H9 (cell line): Measurements from ENCODE around the gene WDR5. TPM values are rescaled to one million over a fixed set of nuclear protein-coding genes. Genes with fewer than 3 reads are reported as not detected.

Source experiments
- DNase-seq: peaks from one replicate; pipeline ENCODE4 v3.0.0-alpha.2; 2017
- H2AFZ ChIP-seq: one replicate; pipeline ENCODE4 v1.6.1; 2013; ENCODE audit warnings: mild to moderate bottlenecking, low read length, control low read depth, moderate library complexity
- H2AK5ac ChIP-seq: 2 replicates; pipeline ENCODE4 v1.6.1; 2013; ENCODE audit warnings: low read length, control low read depth, mixed read lengths; ENCODE audit not compliant: insufficient read length
- H2BK120ac ChIP-seq: one replicate; pipeline ENCODE4 v1.6.1; 2013; ENCODE audit warnings: low read depth, mild to moderate bottlenecking, low read length, control low read depth, inconsistent platforms; ENCODE audit not compliant: poor library complexity, severe bottlenecking
- H2BK12ac ChIP-seq: 2 replicates; pipeline ENCODE4 v1.6.1; 2013; ENCODE audit warnings: low read length, control low read depth, mixed read lengths, low read depth; ENCODE audit not compliant: insufficient read length
- H2BK15ac ChIP-seq: 2 replicates; pipeline ENCODE4 v1.6.1; 2013; ENCODE audit warnings: low read depth, low read length, control low read depth
- H2BK20ac ChIP-seq: one replicate; pipeline ENCODE4 v1.6.1; 2013; ENCODE audit warnings: low read depth, mild to moderate bottlenecking, low read length, control low read depth, inconsistent platforms; ENCODE audit not compliant: poor library complexity, severe bottlenecking
- H2BK5ac ChIP-seq: 2 replicates; pipeline ENCODE4 v1.6.1; 2013; ENCODE audit warnings: low read length, control low read depth, mixed read lengths; ENCODE audit not compliant: insufficient read length
- H3K14ac ChIP-seq: 2 replicates; pipeline ENCODE4 v1.6.1; 2013; ENCODE audit warnings: low read length, control low read depth; ENCODE audit not compliant: insufficient read depth
- H3K18ac ChIP-seq: 2 replicates; pipeline ENCODE4 v1.6.1; 2013; ENCODE audit warnings: low read depth, mild to moderate bottlenecking, mixed read lengths, low read length, control low read depth; ENCODE audit not compliant: insufficient read length
- H3K23ac ChIP-seq: 2 replicates; pipeline ENCODE4 v1.6.1; 2013; ENCODE audit warnings: low read length, control low read depth, mixed read lengths, low read depth; ENCODE audit not compliant: insufficient read length
- H3K23me2 ChIP-seq: 2 replicates; pipeline ENCODE4 v1.6.1; 2013; ENCODE audit warnings: low read depth, mild to moderate bottlenecking, mixed read lengths, low read length, control low read depth; ENCODE audit not compliant: insufficient read length, poor library complexity, severe bottlenecking
- H3K27ac ChIP-seq: 2 replicates; pipeline ENCODE4 v1.5.1; 2013; ENCODE audit warnings: low read length, control low read depth, mixed read lengths, low read depth; ENCODE audit not compliant: insufficient read length
- H3K27me3 ChIP-seq: 2 replicates; pipeline ENCODE4 v1.6.1; 2013; ENCODE audit warnings: low read length, control low read depth, inconsistent platforms; ENCODE audit not compliant: insufficient read depth
- H3K4ac ChIP-seq: 2 replicates; pipeline ENCODE4 v1.6.1; 2013; ENCODE audit warnings: low read depth, mild to moderate bottlenecking, control low read depth, inconsistent platforms, low read length, moderate library complexity
- H3K4me1 ChIP-seq: 2 replicates; pipeline ENCODE4 v1.6.1; 2013; ENCODE audit warnings: low read length, control low read depth, inconsistent platforms; ENCODE audit not compliant: insufficient read depth
- H3K4me2 ChIP-seq: 2 replicates; pipeline ENCODE4 v1.6.1; 2013; ENCODE audit warnings: low read length, control low read depth, mixed read lengths; ENCODE audit not compliant: insufficient read length, insufficient read depth
- H3K56ac ChIP-seq: 2 replicates; pipeline ENCODE4 v1.6.1; 2013; ENCODE audit warnings: low read depth, mild to moderate bottlenecking, mixed read lengths, low read length, control low read depth; ENCODE audit not compliant: insufficient read length
- H3K79me1 ChIP-seq: 2 replicates; pipeline ENCODE4 v1.6.1; 2013; ENCODE audit warnings: low read depth, mild to moderate bottlenecking, moderate library complexity, low read length, control low read depth, inconsistent platforms; ENCODE audit not compliant: insufficient read depth, poor library complexity, severe bottlenecking
- H3K79me2 ChIP-seq: 2 replicates; pipeline ENCODE4 v1.6.1; 2013; ENCODE audit warnings: low read length, control low read depth, inconsistent platforms; ENCODE audit not compliant: insufficient read depth
- H3K9ac ChIP-seq: 2 replicates; pipeline ENCODE4 v1.6.1; 2013; ENCODE audit warnings: low read length, control low read depth, mixed read lengths; ENCODE audit not compliant: insufficient read length; ENCODE audit errors: extremely low read depth
- H3K9me3 ChIP-seq: one replicate; pipeline ENCODE4 v1.6.1; 2013; ENCODE audit warnings: low read depth, low read length, inconsistent platforms; ENCODE audit not compliant: control insufficient read depth
- H3T11ph ChIP-seq: one replicate; pipeline ENCODE4 v1.6.1; 2013; ENCODE audit warnings: mild to moderate bottlenecking, low read length, control low read depth, inconsistent platforms
- H4K20me1 ChIP-seq: one replicate; pipeline ENCODE4 v1.6.1; 2013; ENCODE audit not compliant: control insufficient read depth, insufficient read length, insufficient read depth
- H4K5ac ChIP-seq: 2 replicates; pipeline ENCODE4 v1.6.1; 2013; ENCODE audit warnings: low read depth, mild to moderate bottlenecking, mixed read lengths, low read length, control low read depth; ENCODE audit not compliant: insufficient read length
- H4K8ac ChIP-seq: replicated peaks from 2 replicates; pipeline ENCODE4 v1.6.1; 2013; ENCODE audit warnings: low read length, control low read depth, mixed read lengths, low read depth; ENCODE audit not compliant: insufficient read length
- H4K91ac ChIP-seq: 2 replicates; pipeline ENCODE4 v1.6.1; 2013; ENCODE audit warnings: low read depth, mild to moderate bottlenecking, moderate library complexity, mixed read lengths, low read length, control low read depth; ENCODE audit not compliant: insufficient read length
- H3K27ac Mint-ChIP-seq, 3 experiments: 2 replicates in 2 of 3; 3 replicates in 1 of 3; pipeline ENCODE4 v1.8.0; 2020 to 2021; ENCODE audit warnings: mixed read lengths in 3 of 3, mild to moderate bottlenecking in 1 of 3, moderate library complexity in 1 of 3
- H3K27me3 Mint-ChIP-seq: 2 replicates; pipeline ENCODE4 v1.8.0; 2021; ENCODE audit warnings: low read depth, mild to moderate bottlenecking, moderate library complexity, mixed read lengths
- H3K36me3 Mint-ChIP-seq, 3 experiments: 2 replicates in 2 of 3; 3 replicates in 1 of 3; pipeline ENCODE4 v1.8.0; 2020 to 2021; ENCODE audit warnings: low read depth in 3 of 3, mixed read lengths in 3 of 3; ENCODE audit not compliant: insufficient read depth in 1 of 3
- H3K4me1 Mint-ChIP-seq, 2 experiments: 2 replicates each; pipeline ENCODE4 v1.8.0; 2020; ENCODE audit warnings: mixed read lengths in 2 of 2
- H3K4me3 Mint-ChIP-seq, 2 experiments: 2 replicates in 1 of 2; 3 replicates in 1 of 2; pipeline ENCODE4 v1.8.0; 2020 to 2021; ENCODE audit warnings: mild to moderate bottlenecking in 2 of 2, mixed read lengths in 2 of 2, moderate library complexity in 1 of 2
- H3K9me3 Mint-ChIP-seq, 2 experiments: 2 replicates in 1 of 2; 3 replicates in 1 of 2; pipeline ENCODE4 v1.8.0; 2020; ENCODE audit warnings: mild to moderate bottlenecking in 2 of 2, mixed read lengths in 2 of 2, moderate library complexity in 1 of 2
- CTCF ChIP-seq: fragments of 200-600 bp; sonication (generic); conservative IDR thresholded peaks from 3 replicates; pipeline ENCODE4 v1.8.0; 2021; ENCODE audit warnings: antibody characterized with exemption, mild to moderate bottlenecking
- WGBS: extraction: QIAGEN DNeasy Blood & Tissue Kit; methylation state at CpG from one replicate; pipeline ENCODE4 v1.1.7; 2013; ENCODE audit warnings: missing lambda C conversion rate, low lambda C conversion rate, mixed read lengths; ENCODE audit not compliant: insufficient read length; ENCODE audit errors: extremely low coverage; 5-methylcytosine and 5-hydroxymethylcytosine counted together
- total RNA-seq: library from RNA; stranded (reverse); gene quantifications from 2 replicates; pipeline ENCODE4 v1.2.1, GENCODE V29; 2021

WDR5 gene
- total RNA-seq, 1 experiment from 2014 or later, result 72.3 TPM

GRCh38 chr9:134132208-134132870 lies 3.5 kb upstream of the WDR5 start:
- H2BK120ac ChIP-seq, result no peak overlapping the region
- peak overlapping the region in 2 of 3 experiments; percentile 52 to 75; a peak in 2 of 7 replicates for H3K27ac Mint-ChIP-seq
- no peak overlapping the region for H3K14ac ChIP-seq

More at GRCh38 chr9:134132208-134132870, 3.5 kb upstream of the WDR5 start:
- no peak overlapping the region for H3T11ph ChIP-seq
- H3K9me3 ChIP-seq, result no peaks in the 10 kb centered on the region
- no peak overlapping the region for H3K9ac ChIP-seq
- no peak overlapping the region for H4K5ac ChIP-seq
- no peaks in the 10 kb centered on the region for H3K36me3 Mint-ChIP-seq
- H3K4me2 ChIP-seq, result no peak overlapping the region
- H2AFZ ChIP-seq, result no peak overlapping the region
- no peak overlapping the region for H2BK20ac ChIP-seq
- no peaks in the 10 kb centered on the region for H3K9me3 Mint-ChIP-seq
- H4K91ac ChIP-seq, result no peak overlapping the region
- no peak overlapping the region for H3K56ac ChIP-seq
- no peak overlapping the region for H3K27ac ChIP-seq
- peaks cover 7% of the 10 kb centered on the region; the same call in 1 of the 2 replicates for H3K4me1 ChIP-seq
- H3K4ac ChIP-seq, result no peak overlapping the region
- H3K4me3 Mint-ChIP-seq, result no peak overlapping the region; a peak in 1 of 5 replicates
- no peak overlapping the region for H2BK5ac ChIP-seq
- no peak overlapping the region for H4K8ac ChIP-seq
- no peaks in the 10 kb centered on the region for H3K27me3 ChIP-seq
- H3K18ac ChIP-seq, result no peak overlapping the region
- H3K79me2 ChIP-seq, result peaks cover 10% of the 10 kb centered on the region; the same call in 1 of the 2 replicates
- no peak for DNase-seq
- no peak for TF ChIP-seq CTCF
- H4K20me1 ChIP-seq, result no peaks in the 10 kb centered on the region
- H3K23ac ChIP-seq, result no peak overlapping the region
- no CpG with 5 or more reads among the region's 19 CpGs for WGBS
- H2BK15ac ChIP-seq, result no peak overlapping the region
- peaks cover 11% of the 10 kb centered on the region for H3K23me2 ChIP-seq
- H2AK5ac ChIP-seq, result no peak overlapping the region
- peaks cover 35 to 46% of the 10 kb centered on the region in 2 experiments for H3K4me1 Mint-ChIP-seq
- H3K27me3 Mint-ChIP-seq, result no peaks in the 10 kb centered on the region; the same call in 1 of the 2 replicates
- no peaks in the 10 kb centered on the region for H3K79me1 ChIP-seq
- no peak overlapping the region for H2BK12ac ChIP-seq
